Renal cortical epithelial cell (primary cell): ENCODE data around the gene RNF213. TPM values are rescaled to one million over a fixed set of nuclear protein-coding genes. Genes with fewer than 3 reads are reported as not detected.

Experiments
- DNase-seq: peaks from one replicate; pipeline ENCODE4 v3.0.0-alpha.2; 2011; ENCODE audit warnings: low read depth
- total RNA-seq: library from RNA; depleted of rRNA; stranded (reverse); fragments of >200 nt; gene quantifications from 2 replicates; pipeline ENCODE4 v1.2.3, GENCODE V29; 2014

Gene RNF213
- total RNA-seq, 1 donor from 2014 or later, result 763 TPM

DNA sequence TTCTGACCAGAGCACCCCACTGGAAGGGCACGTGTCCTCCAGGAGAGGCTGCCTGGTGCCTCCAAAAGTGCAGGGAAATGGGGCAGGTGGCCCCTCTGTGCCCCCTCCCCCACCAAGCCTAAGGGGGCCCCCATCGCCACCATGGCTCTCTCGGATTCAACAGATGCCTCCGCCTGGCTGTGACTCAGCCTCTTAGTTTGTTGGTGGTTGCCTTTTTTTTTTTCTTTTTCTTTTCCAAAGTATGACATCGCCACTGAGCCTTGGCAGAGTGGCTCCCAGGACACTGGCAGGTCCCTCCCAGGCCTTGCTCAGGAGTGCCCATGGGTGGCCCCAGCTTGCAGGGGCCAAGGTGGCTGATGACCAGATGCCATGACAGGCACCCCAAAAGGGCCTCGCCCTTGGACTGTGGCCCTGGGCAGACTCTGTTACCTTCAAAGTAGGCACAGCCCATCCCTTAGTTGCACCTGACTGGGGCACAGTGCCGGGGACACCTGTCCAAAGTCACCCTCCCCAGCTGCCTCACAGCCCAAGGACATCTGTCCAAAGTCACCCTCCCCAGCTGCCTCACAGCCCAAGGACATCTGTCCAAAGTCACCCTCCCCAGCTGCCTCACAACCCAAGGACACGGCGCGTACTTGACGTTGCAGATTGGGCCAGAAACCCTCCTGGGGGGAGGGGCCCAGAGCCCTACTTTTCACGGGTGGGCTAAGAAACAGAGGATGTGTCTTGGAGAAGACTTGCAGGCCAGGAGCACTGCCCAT, 186.2 kb downstream of the RNF213 start:
- DNase-seq, result no peak

DNA sequence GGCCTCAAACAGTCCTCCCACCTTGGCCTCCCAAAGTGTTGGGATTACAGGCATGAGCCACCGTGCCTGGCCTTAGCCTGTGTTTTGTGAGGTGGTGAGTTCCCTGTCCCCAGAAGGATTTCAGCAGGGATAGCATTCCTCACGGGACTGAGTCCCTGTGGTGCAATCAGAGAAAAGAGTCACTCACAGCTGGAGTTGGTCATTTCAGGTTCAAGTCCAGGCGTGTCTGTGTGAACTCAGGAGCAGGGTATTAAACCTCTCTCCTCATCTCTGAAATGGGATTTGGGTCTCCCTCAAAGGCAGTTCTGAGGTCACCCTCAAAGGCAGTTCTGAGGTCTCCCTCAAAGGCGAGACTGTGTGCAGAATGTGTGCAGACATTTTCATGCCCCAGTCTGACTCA, 187.1 kb downstream of the RNF213 start:
- no peak for DNase-seq

Other genes with a start within 250 kb of the RNF213 start
- gene TBC1D16, start 225.0 kb upstream of the RNF213 start, total RNA-seq, result 30.4 and 257 TPM in 2 replicates
- gene CCDC40, start 224.2 kb upstream of the RNF213 start, total RNA-seq, result 1.4 and 23.4 TPM in 2 replicates
- 12.3 and 117 TPM in 2 replicates for gene GAA, start 159.3 kb upstream of the RNF213 start, total RNA-seq
- gene EIF4A3, start 113.7 kb upstream of the RNF213 start, total RNA-seq, result 130 and 459 TPM in 2 replicates
- gene CARD14, start 90.8 kb upstream of the RNF213 start, total RNA-seq, result 0.05 TPM in 1 of 2 replicates, not detected in the other
- gene SGSH, start 40.5 kb upstream of the RNF213 start, total RNA-seq, result 4.0 and 30.1 TPM in 2 replicates
- gene SLC26A11, start 40.4 kb upstream of the RNF213 start, total RNA-seq, result 4.0 and 26.0 TPM in 2 replicates
- gene ENDOV, start 154.3 kb downstream of the RNF213 start, total RNA-seq, result 15.5 and 19.2 TPM in 2 replicates
- 0.17 TPM in 1 of 2 replicates, not detected in the other for gene NPTX1, start 215.8 kb downstream of the RNF213 start, total RNA-seq